GM11168 (cell line): ENCODE data around the gene TSPAN32.

Source experiments
- in situ Hi-C: fragments of 300-500 bp; cut with MboI; formaldehyde crosslinking; loops from one replicate; pipeline ENCODE4 v1.12.0; 2022; ENCODE audit warnings: low sequenced_read_pairs; ENCODE audit not compliant: unreplicated experiment

TSPAN32 gene

DNA sequence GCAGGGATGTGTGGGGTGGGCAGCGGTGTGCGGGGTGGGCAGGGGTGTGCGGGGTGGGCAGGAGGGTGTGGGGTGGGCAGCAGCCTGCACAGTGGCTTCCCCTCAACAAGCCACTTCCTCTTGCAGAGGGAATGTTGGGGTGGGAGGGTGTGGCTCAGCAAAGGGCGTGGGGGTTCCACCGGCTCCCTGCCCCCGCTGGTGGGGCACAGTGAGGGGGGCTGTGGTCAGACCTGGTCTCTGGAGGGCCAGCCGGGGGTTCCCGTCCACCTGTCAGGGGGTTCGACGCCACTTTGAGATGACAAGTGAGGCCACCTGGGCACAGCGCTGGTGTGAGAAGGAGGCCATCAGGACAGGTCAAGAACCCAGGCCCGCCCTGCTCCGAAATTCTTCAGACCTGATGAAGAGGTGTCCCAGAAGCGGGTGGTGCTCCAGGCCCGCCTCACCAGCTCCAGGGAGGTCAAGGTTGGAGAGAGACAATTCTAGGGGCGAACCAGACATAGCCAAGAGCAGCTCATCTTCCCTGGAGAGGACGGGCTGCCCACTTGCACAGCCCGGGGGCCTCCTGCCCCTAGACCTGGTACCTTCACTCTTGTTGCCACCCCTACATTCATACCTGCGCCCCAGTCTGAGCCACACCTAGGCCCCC is 1.4 kb upstream of the TSPAN32 start:
- in situ Hi-C loops = no loop called here

DNA sequence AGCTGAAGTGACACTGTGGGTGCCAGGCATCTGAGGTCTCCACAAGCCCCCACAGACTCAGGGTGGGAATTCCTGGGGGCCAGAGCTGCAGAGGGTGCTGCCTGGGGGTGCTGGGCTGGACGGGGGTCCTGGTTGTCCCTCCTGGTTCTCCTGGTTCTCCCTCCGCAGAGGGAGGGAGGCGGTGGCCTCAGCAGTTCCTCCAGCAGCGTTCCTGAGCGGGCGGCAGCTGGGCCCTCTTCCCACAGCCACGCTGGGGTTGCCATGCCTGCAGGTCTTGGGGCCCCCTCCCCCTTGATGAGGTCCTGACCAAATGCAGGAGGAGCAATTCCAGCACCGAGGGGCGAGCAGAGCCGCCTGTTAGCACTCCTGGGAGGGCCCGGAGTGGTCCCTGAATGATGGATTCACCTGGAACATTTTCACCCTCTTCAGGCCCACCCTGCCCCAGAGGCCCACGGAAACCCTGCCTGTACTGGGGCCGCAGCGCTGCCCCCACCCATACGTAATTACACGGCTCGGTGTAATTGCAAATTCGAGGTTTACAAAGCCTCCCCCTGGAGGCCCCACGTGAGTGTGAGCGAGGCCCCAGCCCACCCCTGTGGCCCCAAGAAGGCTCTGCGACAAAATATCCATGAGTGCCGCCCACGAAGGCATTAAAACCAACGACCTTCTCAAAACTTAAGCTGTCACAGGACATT is 730 bp upstream of the TSPAN32 start:
- in situ Hi-C loops = no loop called here

DNA sequence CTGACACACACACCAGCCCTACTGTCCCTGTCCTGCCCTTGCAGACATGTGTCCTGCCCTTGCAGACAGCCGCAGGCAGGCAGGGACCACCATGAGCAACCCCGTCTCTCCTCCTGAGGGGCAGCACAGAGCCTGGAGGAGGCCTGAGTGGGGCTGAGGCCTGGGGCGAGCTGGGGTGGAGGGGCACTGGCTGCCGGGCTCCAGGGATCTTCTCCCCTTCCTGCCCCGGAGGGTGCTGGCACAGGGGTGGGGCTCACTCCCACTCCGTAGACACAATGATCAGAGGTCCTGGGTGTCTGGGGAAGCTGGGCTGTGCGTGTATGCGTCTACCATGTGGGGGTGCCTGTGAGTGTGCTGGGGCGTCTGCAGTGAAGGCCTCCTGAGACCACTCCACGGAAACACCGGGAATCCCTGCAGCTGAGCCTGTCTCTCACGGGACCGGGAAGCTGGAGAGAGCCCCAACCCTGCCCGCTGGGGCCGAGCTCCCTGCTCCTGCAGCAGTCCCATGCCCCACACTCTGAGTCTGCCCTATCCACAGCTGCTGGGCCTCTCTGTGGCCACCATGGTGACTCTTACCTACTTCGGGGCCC is 588 bp downstream of the TSPAN32 start:
- in situ Hi-C loops = no loop called here

DNA sequence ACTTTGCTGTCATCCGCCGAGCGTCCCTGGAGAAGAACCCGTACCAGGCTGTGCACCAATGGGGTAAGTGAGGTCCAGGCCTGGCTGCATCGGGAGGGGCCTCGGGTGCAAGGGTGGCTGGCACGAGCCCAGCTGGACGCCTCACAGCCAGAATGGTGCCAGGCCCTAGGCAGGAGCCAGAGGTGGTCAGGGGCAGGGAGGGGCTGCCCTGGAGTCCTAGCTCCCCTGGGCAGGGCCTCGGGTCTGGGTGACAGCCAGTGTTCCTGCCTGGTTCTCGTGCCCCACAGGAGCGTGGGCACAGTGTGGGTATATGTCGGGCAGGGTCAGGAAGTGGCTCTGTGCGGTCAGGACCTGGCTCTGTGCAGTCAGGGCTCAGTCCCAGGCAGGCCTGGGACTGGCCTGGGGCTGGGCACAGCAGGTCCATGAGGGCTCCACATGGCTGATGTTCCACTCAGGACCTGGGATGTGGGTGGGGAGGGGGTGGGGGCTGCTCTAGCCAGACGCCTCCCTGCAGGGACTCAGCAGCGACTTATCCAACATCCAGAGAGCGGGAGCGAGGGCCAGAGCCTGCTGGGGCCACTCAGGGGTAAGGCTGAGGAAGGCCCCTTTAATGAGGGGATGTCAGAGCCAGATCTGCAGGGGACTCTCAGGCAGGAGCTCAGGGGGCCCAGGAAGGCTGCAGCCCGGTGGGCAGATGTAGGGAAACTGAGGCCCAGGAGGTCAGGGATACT is 1.2 kb downstream of the TSPAN32 start:
- in situ Hi-C loops = no loop called here

DNA sequence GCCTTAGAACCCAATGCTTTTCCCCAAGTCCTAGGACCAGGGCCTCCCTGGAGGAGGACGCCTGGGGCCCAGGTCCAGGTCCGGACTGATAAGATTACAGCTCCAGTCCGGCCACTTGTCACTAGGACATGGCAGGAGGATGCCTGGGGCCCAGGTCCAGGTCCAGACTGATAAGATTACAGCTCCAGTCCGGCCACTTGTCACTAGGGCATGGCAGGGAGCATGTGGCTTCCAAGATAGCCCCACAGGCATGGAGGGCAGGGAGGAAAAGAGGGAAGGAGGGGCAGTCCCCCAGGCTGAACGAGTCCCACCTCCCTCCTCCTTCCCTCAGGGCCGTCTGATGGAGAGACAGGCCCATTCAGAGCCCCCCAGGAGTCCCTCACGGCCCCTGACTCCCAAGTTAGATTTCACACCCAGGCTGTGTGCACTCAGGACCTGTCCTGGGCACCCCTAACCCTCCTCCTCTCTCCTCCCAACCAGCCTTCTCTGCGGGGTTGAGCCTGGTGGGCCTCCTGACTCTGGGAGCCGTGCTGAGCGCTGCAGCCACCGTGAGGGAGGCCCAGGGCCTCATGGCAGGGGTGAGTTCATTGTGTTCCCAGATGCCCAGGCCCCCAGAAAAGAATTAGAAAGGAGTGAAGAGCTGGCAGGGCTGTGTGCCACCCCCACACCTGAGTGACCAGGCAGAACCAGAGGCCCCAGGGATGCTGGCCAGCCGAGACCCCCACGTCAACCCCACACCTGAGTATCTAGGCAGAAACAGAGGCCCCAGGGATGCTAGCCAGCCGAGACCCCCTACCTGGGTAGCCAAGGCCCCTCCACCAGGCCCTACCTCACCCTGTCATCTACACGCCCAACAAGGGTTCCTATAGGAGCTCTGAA is 2.1 kb downstream of the TSPAN32 start:
- in situ Hi-C loops = no loop called here

DNA sequence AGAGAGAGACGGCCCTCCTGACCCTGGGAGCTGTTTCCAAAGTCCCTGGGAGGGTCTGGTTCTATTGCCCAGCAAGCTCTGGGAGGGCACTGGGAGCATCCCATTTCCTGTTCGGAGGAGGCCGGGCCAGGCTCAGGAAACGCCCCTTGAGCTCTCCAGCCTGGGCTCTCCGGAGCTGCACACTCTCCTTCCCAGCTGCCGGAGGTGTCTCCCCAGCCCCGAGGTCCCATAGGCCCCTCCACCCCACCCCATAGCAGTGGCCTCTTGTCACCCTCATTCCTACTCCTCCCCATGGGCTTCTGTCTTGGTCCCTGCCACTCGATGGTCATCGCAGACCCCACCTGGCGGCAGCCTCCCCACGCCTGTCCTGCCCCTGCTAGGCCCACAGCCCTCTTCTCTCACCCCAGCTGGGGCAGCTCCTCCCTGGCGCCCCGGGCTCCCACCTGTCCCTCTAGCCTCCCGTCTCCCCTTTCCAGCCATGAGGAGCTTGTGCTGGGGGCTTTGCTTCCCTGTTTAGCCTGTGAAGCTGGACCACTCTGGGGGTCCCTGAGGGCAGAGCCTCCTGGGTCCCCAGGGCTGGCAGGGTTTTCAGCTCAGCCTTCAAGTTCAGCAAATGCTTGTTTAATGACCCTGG is 2.8 kb downstream of the TSPAN32 start:
- in situ Hi-C loops = no loop called here

DNA sequence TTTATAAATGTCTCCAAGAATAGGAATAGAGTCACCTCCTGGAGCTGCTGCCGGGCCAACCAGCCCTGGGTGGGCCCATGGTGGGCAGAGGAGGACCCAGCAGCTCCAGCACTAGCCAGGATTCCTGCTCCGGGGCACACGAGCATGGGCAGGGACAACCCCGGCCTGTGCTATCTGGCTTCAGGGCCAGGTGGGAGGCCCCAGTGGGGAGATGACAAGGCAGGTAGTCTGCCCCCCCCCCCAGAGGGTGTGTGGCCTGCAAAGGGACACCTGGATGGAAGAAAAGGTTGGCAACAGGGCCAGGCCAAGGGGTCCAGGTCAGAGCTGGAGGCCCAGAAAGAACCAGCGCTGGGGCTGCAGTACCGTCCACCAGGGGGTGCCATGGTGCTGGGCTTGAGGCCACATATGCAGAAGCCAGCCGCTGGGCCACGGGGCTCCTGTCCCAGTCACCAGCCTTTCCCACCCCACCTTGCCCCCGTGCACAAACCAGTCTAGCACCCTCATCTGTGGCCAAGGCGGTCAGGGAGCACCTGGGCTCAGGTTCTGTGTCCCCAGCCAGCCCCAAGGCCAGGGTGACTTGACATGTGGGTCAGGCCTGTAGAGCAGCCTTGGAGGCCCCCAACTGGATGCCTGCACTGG is 3.4 kb downstream of the TSPAN32 start:
- in situ Hi-C loops = no loop called here

DNA sequence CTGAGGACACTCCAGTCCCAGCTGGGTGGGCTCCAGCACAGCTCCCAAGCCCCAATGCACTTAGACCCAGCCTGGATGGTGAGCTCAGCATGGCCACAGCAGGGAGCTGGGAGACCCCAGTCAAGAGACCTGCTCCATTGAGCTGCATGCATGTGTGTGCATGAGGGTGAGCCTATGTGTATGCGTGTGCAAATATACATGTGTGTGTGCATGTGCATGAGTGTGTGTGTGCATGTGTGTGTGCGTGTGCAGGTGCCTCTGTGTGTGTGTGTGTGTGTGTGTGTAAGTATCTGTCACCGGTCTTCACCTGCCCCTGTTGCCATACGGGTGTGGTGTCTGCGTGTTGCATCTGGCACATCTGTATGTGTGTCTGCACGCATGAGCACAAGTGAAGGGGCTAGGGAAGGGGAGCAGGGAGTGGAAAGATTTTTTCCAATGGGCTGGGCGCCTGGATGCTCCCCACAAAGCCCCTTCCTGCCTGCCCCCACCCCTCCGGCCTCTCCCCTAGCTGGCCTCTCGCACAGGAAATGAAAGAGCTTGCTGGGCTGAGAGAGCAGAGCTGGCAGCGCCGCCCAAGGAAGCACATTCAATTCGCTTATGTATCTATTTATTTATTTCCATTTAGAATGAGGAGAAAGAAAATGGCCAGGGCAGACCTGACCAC is 4.1 kb downstream of the TSPAN32 start:
- in situ Hi-C loops = no loop called here

DNA sequence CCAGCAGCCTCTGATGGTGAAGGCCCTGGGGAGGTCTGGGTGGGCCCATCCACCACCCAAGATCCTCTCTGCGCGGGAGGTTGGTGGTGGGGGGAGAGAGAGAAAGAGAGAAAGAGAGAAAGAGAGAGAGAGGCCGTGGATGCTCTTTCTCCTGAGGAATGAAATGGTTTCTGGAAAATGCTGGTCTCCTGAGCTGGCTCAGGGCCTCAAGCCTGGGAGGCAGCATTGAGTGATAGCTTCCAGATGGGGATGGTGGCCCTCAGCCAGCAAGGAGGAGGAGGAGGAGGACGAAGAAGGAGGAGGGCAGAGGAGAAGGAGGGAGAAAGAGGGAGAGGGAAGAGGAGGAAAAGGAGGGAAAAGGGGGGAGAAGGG is 4.6 kb downstream of the TSPAN32 start:
- in situ Hi-C loops = no loop called here

DNA sequence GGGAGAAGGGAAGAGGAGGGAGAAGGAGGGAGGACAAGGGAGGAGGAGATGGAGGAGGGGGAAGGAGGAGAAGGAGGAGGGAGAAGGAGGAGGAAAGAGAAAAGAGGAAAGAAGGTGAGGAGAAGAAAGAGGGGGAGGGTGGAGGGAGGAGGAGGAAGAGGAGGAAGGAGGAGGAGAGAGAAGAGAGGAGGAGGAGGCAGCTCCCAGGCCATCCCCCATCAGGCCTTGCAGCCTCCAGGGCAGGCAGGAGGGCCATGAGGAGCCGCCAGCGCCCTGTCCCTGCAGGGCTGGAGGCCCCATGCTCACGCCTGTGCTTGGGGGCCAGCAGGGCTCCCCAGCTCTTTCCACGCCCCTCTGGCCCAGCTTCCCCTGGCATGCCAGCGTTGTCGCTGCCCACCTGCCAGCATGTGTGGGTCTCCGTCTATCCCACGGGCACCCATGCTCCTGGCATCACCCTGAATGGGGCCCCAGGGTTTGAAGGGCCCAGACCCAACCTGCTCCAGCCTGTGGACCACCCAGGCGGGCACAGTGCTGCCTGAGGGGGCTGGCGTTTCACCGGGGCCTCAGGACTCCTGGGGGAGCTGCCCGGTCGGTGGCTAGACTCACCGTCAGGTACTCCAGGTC is 5.2 kb downstream of the TSPAN32 start:
- in situ Hi-C loops = no loop called here

DNA sequence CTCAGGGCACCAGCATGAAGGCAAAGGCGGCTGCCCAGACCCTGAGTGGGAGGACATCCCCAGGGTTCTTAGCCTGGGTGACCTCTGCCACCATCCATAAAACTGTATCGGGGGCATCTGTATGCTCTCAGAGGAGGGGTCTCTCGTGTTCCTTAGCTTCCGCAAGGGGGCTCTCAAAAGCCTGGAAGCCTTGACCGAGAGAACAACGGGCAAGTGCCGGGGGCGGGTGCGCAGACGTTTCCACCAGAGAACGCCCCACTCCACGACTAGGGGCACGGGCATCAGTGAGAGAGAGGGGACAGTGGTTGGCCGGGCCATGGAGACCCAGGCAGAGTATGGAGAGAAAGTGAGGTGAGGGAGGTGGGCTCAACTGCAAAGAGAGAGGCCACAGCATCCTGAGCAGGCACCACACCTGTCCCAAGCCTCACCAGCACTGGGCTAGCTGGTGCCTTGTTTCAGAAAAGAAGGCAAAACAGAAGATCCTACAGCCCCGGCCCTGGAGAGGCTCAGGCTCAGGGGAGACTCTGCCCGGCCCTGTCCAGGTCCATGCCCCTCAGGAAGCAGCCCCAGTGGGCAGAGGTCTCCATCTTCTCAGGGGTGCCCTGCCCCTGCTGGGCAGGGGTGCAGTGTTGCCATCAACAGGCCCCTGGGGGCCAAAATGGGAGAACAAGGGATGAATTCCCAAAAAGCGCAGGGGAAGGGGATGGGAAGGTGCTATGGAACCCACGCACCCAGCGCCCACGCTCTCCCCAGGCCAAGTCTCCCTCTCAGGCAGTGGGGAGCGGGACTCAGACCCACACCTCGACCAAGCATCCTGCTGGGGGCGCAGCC is 5.9 kb downstream of the TSPAN32 start:
- in situ Hi-C loops = no loop called here

DNA sequence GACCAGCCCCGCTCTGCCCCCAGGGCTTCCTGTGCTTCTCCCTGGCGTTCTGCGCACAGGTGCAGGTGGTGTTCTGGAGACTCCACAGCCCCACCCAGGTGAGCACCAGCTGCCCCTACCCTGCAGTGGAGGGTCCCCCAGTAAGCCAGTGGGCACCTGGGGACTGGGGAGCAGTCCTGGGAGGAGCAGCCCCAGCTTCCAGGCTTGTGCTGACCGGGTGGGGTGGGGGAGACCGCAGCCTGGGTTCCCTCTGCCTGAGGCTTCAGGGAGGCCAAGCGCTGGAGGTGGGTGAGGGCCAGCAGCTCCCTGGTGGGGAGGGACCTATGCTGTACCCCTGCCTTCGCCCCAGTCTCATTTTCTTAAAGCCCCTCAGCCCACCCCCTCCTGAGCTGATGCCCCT is 6.9 kb downstream of the TSPAN32 start:
- in situ Hi-C loops = no loop called here

DNA sequence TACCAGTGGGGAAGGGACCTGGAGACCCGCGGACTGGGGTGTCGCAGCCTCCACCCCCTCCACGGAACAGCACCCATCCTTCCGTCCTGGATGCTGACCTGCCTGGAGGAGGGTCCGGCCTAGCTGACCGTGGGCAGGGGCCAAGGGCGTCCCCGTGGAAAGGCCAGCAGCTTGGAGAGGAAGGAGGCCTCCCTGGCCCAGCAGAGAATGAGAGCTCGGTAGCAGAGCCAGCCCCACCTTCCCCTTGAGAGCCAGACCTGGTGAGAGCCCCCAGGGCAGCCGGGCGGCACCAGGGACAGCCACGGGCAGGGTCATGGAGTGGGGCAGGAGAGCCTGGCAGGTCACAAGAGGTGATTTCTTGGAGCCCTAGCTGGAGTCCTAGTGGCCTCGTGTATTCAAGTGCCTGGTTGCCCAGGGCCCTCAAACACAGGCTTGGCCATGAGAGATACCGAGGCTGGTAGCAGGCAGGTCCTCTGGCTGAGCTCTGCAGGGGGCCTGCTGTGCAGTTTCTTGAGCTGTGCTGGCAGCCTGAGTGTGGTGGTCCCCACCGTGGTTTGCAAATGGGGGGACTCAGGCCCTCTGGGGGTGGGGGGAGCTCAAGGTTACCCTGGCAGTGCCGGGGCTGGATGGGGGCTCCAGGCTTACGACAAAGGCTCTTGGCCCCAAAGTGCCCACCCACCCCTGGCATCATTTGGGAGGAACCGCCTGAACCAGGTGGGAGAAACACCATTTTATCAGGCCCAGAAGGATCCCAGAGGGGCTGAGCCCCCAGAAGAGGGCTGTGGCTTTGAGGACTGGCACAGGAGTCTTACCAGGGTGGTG is 7.6 kb downstream of the TSPAN32 start:
- in situ Hi-C loops = loop anchor here (10.0 kb wide), 1 partner anchor 205 kb away; no protein-coding TSS in a partner anchor

DNA sequence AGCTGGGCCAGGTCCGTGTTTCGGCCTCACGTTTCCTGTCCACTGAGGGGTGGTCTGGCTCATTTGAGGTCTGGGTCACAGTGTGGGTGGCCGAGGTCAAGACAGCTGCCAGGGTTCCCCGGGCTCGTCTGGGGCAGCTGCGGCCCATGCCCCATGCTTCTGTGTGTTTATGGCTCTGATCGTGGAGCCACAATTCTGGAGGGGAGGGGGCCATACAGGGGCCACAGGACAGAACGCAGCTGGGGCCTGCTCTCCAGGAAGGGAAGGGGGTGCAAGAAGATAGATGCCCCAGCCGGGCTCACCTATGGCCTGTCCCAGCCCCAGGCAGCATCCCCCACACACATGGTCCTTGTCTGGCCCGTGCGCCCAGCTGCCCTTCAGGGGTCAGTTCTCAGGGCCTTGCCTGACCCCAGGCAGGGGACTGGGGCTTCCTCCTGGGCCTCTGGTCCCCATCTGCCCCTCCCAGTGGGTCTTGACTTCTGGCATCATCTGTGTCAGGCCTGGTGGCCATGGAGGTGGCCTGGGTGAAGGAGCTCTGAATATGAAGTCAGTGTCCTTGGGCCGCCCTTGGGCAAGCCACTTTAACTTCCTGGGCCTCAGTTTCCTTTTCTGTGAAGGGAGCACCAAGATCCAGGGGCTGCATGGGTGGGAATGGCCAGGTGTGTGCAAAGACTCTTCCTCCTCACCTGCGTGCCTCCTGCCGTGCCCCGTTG is 8.4 kb downstream of the TSPAN32 start:
- in situ Hi-C loops = loop anchor here (10.0 kb wide), 1 partner anchor 205 kb away; no protein-coding TSS in a partner anchor

DNA sequence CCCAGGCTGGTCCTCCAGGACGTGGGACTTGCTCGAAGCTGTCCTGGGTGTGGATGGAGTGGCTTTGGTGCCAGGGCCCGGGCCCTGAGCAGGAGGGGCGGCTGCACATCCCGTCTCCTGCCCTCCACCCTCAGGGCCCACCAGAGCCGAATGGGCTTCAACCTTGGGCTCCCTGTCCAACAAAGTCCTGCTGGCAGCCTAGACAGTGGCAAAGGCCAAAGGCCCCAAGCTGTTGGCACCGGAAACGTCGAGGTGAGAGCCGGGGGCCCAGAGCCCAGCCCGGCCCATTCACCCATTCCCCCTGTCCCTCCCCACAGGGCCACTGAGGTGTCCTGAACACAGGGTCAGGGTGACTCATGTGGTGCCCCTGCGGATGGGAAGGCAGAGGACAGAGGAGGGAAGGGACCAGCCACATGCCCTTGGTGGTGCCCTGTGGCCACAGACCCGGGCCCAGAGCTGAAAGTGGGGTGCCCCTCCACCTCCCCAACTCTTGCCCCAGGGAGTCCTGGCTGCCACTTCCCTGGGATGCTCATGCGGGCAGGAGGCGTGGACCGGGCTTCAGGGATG is 9.1 kb downstream of the TSPAN32 start:
- in situ Hi-C loops = loop anchor here (10.0 kb wide), 1 partner anchor 204 kb away; no protein-coding TSS in a partner anchor
